ENCODE measurements around the gene SMIM43.

The SMIM43 gene

DNA sequence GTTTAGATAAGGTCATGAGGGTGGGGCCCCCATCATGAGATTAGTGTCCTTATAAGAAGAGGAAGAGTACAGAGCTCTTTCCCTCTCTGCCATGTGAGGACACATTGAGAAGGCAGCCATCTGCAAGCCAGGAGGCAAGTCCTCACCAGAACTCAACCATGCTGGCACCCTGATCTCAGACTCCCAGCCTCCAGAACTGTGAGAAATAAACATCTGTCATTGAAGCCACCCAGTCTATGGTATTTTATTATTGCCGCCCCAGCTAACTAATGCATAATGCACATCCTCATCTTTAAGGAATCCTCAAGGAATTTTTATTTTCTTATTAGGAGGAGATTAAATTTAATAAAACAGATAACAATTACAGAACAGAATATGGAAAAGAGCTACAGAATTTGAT, 19.4 kb upstream of the SMIM43 start:
- no CpG with 5 or more reads among the region's 1 CpG for WGBS
- Histone ChIP-seq H2AFZ (ENCODE audit: low read depth, low read length) (no peak overlapping the region), H3K23ac (ENCODE audit: low read length in 2 of 2) (no peak overlapping the region), H2BK15ac (ENCODE audit: low read depth, poor library complexity, severe bottlenecking) (no peak overlapping the region), H2AK5ac (ENCODE audit: low read length, severe bottlenecking) (no peak overlapping the region), H2BK5ac (ENCODE audit: low read depth, low read length, poor library complexity, severe bottlenecking) (no peak overlapping the region), H3K4me2 (ENCODE audit: low read length, poor library complexity, severe bottlenecking) (no peak overlapping the region), H3K79me1 (replicated peaks; ENCODE audit: low read length, poor library complexity, severe bottlenecking) (no peaks in the 10 kb centered on the region), H2BK12ac (ENCODE audit: low read length in 2 of 2) (no peak overlapping the region), H3K9ac (ENCODE audit: low read length) (peak overlapping the region; percentile 44), H3K27me3 (ENCODE audit: control insufficient read depth in 1 of 2, insufficient read depth in 1 of 2, low read length in 2 of 2) (no peaks in the 10 kb centered on the region), H3K4ac (ENCODE audit: low read depth in 1 of 2, low read length in 2 of 2) (no peak overlapping the region), H3K27ac (ENCODE audit: low read length, poor library complexity, severe bottlenecking) (no peak overlapping the region), H3K14ac (ENCODE audit: low read length in 2 of 2) (no peak overlapping the region), H4K8ac (ENCODE audit: low read length) (no peak overlapping the region), H2BK120ac (ENCODE audit: low read depth, low read length) (no peak overlapping the region), H3K9me3 (ENCODE audit: control insufficient read depth, low read length) (peaks cover 4% of the 10 kb centered on the region), H3K4me1 (ENCODE audit: control insufficient read depth, insufficient read depth, low read depth, low read length) (peaks cover 6% of the 10 kb centered on the region), H3K4me3 (ENCODE audit: insufficient read depth in 1 of 2, low read depth in 1 of 2, low read length in 2 of 2) (no peak overlapping the region), H3K18ac (ENCODE audit: low read depth in 1 of 2, low read length in 2 of 2) (no peak overlapping the region), H4K91ac (ENCODE audit: low read length) (no peak overlapping the region), H3K36me3 (ENCODE audit: control insufficient read depth in 1 of 2, insufficient read depth in 2 of 2, low read depth in 1 of 2, low read length in 2 of 2) (no peaks in the 10 kb centered on the region)
- DNase-seq = no peak

- H4K91ac ChIP-seq (ENCODE audit: low read length) = no peak overlapping the region
- no peak overlapping the region for H3K4me3 ChIP-seq (ENCODE audit: insufficient read depth in 1 of 2, low read depth in 1 of 2, low read length in 2 of 2)
- no CpG with 5 or more reads among the region's 1 CpG for WGBS
- H2BK120ac ChIP-seq (ENCODE audit: low read depth, low read length) = no peak overlapping the region
- H2BK5ac ChIP-seq (ENCODE audit: low read depth, low read length, poor library complexity, severe bottlenecking) = no peak overlapping the region
- H2BK12ac ChIP-seq (ENCODE audit: low read length in 2 of 2) = no peak overlapping the region
- no peak overlapping the region for H2AFZ ChIP-seq (ENCODE audit: low read depth, low read length)
- no peaks in the 10 kb centered on the region for H3K79me1 ChIP-seq (replicated peaks; ENCODE audit: low read length, poor library complexity, severe bottlenecking)
- no peak overlapping the region for H2AK5ac ChIP-seq (ENCODE audit: low read length, severe bottlenecking)
- H3K4me2 ChIP-seq (ENCODE audit: low read length, poor library complexity, severe bottlenecking) = no peak overlapping the region
- no peak overlapping the region for H4K8ac ChIP-seq (ENCODE audit: low read length)
- H3K27ac ChIP-seq (ENCODE audit: low read length, poor library complexity, severe bottlenecking) = no peak overlapping the region
- no peaks in the 10 kb centered on the region for H3K27me3 ChIP-seq (ENCODE audit: control insufficient read depth in 1 of 2, insufficient read depth in 1 of 2, low read length in 2 of 2)
- no peak overlapping the region for H3K9ac ChIP-seq (ENCODE audit: low read length)
- H3K4me1 ChIP-seq (ENCODE audit: control insufficient read depth, insufficient read depth, low read depth, low read length) = peaks cover 6% of the 10 kb centered on the region
- no peak overlapping the region for H3K4ac ChIP-seq (ENCODE audit: low read depth in 1 of 2, low read length in 2 of 2)
- no peak overlapping the region for H3K23ac ChIP-seq (ENCODE audit: low read length in 2 of 2)
- H3K18ac ChIP-seq (ENCODE audit: low read depth in 1 of 2, low read length in 2 of 2) = no peak overlapping the region
- no peak overlapping the region for H2BK15ac ChIP-seq (ENCODE audit: low read depth, poor library complexity, severe bottlenecking)
- no peaks in the 10 kb centered on the region for H3K36me3 ChIP-seq (ENCODE audit: control insufficient read depth in 1 of 2, insufficient read depth in 2 of 2, low read depth in 1 of 2, low read length in 2 of 2)
- no peak for DNase-seq
- no peak overlapping the region for H3K14ac ChIP-seq (ENCODE audit: low read length in 2 of 2)
- H3K9me3 ChIP-seq (ENCODE audit: control insufficient read depth, low read length) = peaks cover 4% of the 10 kb centered on the region
Measured at GRCh38 chr4:121783210-121783609, 18.2 kb upstream of the SMIM43 start.

DNA sequence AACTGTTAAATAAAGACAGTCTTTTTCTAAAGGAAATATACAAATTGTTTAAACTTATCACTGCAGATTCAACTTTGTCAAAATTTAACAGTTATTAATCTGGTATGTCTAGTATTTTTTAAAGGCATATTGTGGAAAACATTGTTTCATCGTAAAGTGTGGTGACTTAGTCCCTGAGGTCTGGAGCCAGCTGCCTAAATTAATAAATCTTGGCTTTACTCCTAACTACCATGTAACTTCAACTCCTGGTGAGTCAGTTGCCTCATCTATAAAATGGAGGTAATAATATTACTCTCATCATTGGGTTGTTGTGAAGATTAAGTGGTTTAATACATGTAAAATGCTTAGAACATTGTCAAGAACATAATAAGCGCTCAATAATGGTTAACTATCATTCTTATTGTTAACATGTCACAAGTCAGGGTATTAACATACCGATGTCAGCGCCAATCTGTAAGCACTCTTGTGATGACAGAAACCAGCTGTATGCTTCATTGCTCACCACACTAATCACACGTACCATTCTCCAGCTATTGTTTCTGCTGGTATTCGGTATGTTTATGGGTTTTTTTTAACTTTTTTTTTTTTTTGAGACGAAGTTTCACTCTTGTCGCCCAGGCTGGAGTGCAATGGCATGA, 14.1 kb upstream of the SMIM43 start:
- no peak overlapping the region for H3K4me3 ChIP-seq (ENCODE audit: insufficient read depth in 1 of 2, low read depth in 1 of 2, low read length in 2 of 2)
- H2AFZ ChIP-seq (ENCODE audit: low read depth, low read length) = no peak overlapping the region
- H3K4me2 ChIP-seq (ENCODE audit: low read length, poor library complexity, severe bottlenecking) = no peak overlapping the region
- H4K91ac ChIP-seq (ENCODE audit: low read length) = no peak overlapping the region
- H3K27me3 ChIP-seq (ENCODE audit: control insufficient read depth in 1 of 2, insufficient read depth in 1 of 2, low read length in 2 of 2) = no peaks in the 10 kb centered on the region
- no peak overlapping the region for H4K8ac ChIP-seq (ENCODE audit: low read length)
- no peak overlapping the region for H2BK15ac ChIP-seq (ENCODE audit: low read depth, poor library complexity, severe bottlenecking)
- H3K4ac ChIP-seq (ENCODE audit: low read depth in 1 of 2, low read length in 2 of 2) = no peak overlapping the region
- H3K23ac ChIP-seq (ENCODE audit: low read length in 2 of 2) = no peak overlapping the region
- peaks cover 2% of the 10 kb centered on the region for H3K9me3 ChIP-seq (ENCODE audit: control insufficient read depth, low read length)
- H3K14ac ChIP-seq (ENCODE audit: low read length in 2 of 2) = no peak overlapping the region
- no peak overlapping the region for H3K18ac ChIP-seq (ENCODE audit: low read depth in 1 of 2, low read length in 2 of 2)
- H2BK120ac ChIP-seq (ENCODE audit: low read depth, low read length) = no peak overlapping the region
- DNase-seq = no peak
- no peaks in the 10 kb centered on the region for H3K4me1 ChIP-seq (ENCODE audit: control insufficient read depth, insufficient read depth, low read depth, low read length)
- WGBS = 83% methylated on average over 5 of the region's 8 CpGs
- H3K27ac ChIP-seq (ENCODE audit: low read length, poor library complexity, severe bottlenecking) = no peak overlapping the region
- no peaks in the 10 kb centered on the region for H3K79me1 ChIP-seq (replicated peaks; ENCODE audit: low read length, poor library complexity, severe bottlenecking)
- no peak overlapping the region for H2AK5ac ChIP-seq (ENCODE audit: low read length, severe bottlenecking)
- no peaks in the 10 kb centered on the region for H3K36me3 ChIP-seq (ENCODE audit: control insufficient read depth in 1 of 2, insufficient read depth in 2 of 2, low read depth in 1 of 2, low read length in 2 of 2)
- no peak overlapping the region for H2BK5ac ChIP-seq (ENCODE audit: low read depth, low read length, poor library complexity, severe bottlenecking)
- H2BK12ac ChIP-seq (ENCODE audit: low read length in 2 of 2) = no peak overlapping the region
- H3K9ac ChIP-seq (ENCODE audit: low read length) = no peak overlapping the region

DNA sequence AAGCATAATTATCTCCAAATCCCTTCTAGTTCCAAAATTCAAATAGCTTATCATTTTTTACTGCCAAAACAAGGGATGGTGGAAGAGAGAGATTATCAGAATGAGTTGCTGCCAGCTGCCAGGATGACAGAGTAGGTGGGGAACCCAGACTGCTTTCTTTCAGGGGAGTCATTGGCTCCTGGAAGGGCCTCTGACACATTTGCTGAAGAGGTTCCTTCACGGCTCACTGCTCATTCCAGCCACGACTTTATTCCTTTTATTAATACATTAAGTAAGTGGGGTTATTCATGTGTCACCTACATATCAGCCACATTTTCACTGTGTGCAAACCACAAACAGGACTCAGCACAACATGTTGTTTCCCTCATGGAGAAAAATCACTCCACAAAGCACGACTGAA, 12.7 kb upstream of the SMIM43 start:
- Histone ChIP-seq H2AK5ac (ENCODE audit: low read length, severe bottlenecking) (no peak overlapping the region), H3K4me1 (ENCODE audit: control insufficient read depth, insufficient read depth, low read depth, low read length) (no peaks in the 10 kb centered on the region), H2BK15ac (ENCODE audit: low read depth, poor library complexity, severe bottlenecking) (no peak overlapping the region), H3K27me3 (ENCODE audit: control insufficient read depth in 1 of 2, insufficient read depth in 1 of 2, low read length in 2 of 2) (no peaks in the 10 kb centered on the region), H2BK120ac (ENCODE audit: low read depth, low read length) (no peak overlapping the region), H3K14ac (ENCODE audit: low read length in 2 of 2) (no peak overlapping the region), H4K8ac (ENCODE audit: low read length) (no peak overlapping the region), H3K18ac (ENCODE audit: low read depth in 1 of 2, low read length in 2 of 2) (no peak overlapping the region), H2BK5ac (ENCODE audit: low read depth, low read length, poor library complexity, severe bottlenecking) (no peak overlapping the region), H3K4me2 (ENCODE audit: low read length, poor library complexity, severe bottlenecking) (no peak overlapping the region), H3K23ac (ENCODE audit: low read length in 2 of 2) (no peak overlapping the region), H3K36me3 (ENCODE audit: control insufficient read depth in 1 of 2, insufficient read depth in 2 of 2, low read depth in 1 of 2, low read length in 2 of 2) (no peaks in the 10 kb centered on the region), H3K79me1 (replicated peaks; ENCODE audit: low read length, poor library complexity, severe bottlenecking) (no peaks in the 10 kb centered on the region), H3K9ac (ENCODE audit: low read length) (no peak overlapping the region), H2BK12ac (ENCODE audit: low read length in 2 of 2) (no peak overlapping the region), H3K9me3 (ENCODE audit: control insufficient read depth, low read length) (no peaks in the 10 kb centered on the region), H3K27ac (ENCODE audit: low read length, poor library complexity, severe bottlenecking) (no peak overlapping the region), H2AFZ (ENCODE audit: low read depth, low read length) (no peak overlapping the region), H3K4ac (ENCODE audit: low read depth in 1 of 2, low read length in 2 of 2) (no peak overlapping the region), H4K91ac (ENCODE audit: low read length) (no peak overlapping the region), H3K4me3 (ENCODE audit: insufficient read depth in 1 of 2, low read depth in 1 of 2, low read length in 2 of 2) (no peak overlapping the region)
- no peak for DNase-seq
- WGBS = 53% methylated on average over 1 of the region's 3 CpGs

Measured in mesenchymal stem cell (in vitro differentiated cells and primary cell).